ENCODE data around the gene PDZRN3.

The PDZRN3 gene

DNA sequence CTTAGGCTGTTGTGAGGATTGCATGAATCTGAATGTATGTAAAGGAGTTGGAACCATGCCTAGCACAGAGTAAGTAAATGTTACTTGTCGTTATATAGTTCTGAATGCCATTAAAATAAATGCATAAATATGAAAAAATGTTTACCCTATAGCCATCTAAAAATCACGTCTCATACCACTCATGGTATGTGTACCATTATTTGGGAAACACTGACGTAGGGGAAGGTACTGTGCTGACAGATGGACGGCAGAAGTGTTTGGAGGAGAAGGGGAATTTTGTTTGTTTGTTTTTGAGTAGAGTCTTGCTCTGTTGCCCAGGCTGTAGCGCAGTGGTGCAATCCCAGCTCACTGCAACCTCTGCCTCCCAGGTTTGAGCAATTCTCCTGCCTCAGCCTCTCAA, 30.5 kb upstream of the PDZRN3 start:
- no peak overlapping the region for H3K4me3 ChIP-seq (ENCODE audit: low read depth, low read length)
- H3K27ac ChIP-seq (ENCODE audit: low read depth, low read length): no peak overlapping the region
- H2AK5ac ChIP-seq (ENCODE audit: low read length): no peak overlapping the region
- H4K91ac ChIP-seq (ENCODE audit: low read depth, low read length): no peak overlapping the region
- no peaks in the 10 kb centered on the region for H3K79me2 ChIP-seq (ENCODE audit: control insufficient read depth, insufficient read depth, low read length, poor library complexity)
- no peak overlapping the region for H2BK120ac ChIP-seq (ENCODE audit: insufficient read depth, low read length, poor library complexity)
- H3K9me3 ChIP-seq (ENCODE audit: insufficient read depth, low read depth, low read length): no peaks in the 10 kb centered on the region
- no peaks in the 10 kb centered on the region for H3K27me3 ChIP-seq (ENCODE audit: insufficient read depth, low read length)
- WGBS (ENCODE audit: extremely low coverage, insufficient coverage, insufficient read length): no CpG with 5 or more reads among the region's 5 CpGs
- H3K36me3 ChIP-seq (ENCODE audit: control insufficient read depth in 1 of 2, insufficient read depth in 2 of 2, low read length in 2 of 2): no peaks in the 10 kb centered on the region
- H3K4me2 ChIP-seq (ENCODE audit: low read length): no peak overlapping the region
- no peak overlapping the region for H3K18ac ChIP-seq (ENCODE audit: low read length)
- no peaks in the 10 kb centered on the region for H3K79me1 ChIP-seq (ENCODE audit: low read length)
- DNase-seq: peak; percentile 20 to 63
- no peak overlapping the region for H3K23ac ChIP-seq (ENCODE audit: low read length)
- no peak overlapping the region for H2BK5ac ChIP-seq (ENCODE audit: low read depth, low read length, poor library complexity)
- H2AFZ ChIP-seq (ENCODE audit: insufficient read depth, low read length, poor library complexity): no peak overlapping the region
- H4K8ac ChIP-seq (ENCODE audit: low read depth, low read length): no peak overlapping the region
- H2BK12ac ChIP-seq (ENCODE audit: low read length): no peak overlapping the region
- no peak overlapping the region for H3K4ac ChIP-seq (ENCODE audit: low read depth, low read length)
- H4K12ac ChIP-seq (ENCODE audit: low read depth, low read length): no peak overlapping the region
- H3K4me1 ChIP-seq (ENCODE audit: control insufficient read depth in 1 of 2, insufficient read depth in 2 of 2, low read length in 2 of 2): peaks cover 2 to 5% of the 10 kb centered on the region in 2 experiments
- no peak overlapping the region for H3K14ac ChIP-seq (ENCODE audit: low read length)
- no peak overlapping the region for H3K9ac ChIP-seq (ENCODE audit: low read length)

DNA sequence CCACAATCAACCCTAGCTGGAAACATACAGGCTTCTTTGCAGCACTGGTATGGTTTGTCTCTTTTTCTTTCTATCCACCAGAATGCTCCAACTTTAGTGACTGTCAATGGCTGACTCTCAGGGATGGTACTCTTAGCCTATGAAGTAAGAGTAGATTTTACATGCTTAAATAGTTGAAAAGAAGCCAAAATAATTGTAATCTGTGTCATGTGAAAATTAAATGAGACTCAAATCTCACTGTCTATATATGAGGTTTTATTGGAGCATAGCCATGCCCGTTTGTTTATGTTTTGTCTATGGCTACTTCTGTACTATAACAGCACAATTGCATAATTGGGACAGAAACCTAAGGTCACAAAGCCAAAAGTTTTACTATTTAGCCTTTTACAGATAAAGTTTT, 29.1 kb upstream of the PDZRN3 start:
- Histone ChIP-seq H3K36me3 (ENCODE audit: control insufficient read depth in 1 of 2, insufficient read depth in 2 of 2, low read length in 2 of 2) (no peaks in the 10 kb centered on the region), H3K79me1 (ENCODE audit: low read length) (no peaks in the 10 kb centered on the region), H2BK5ac (ENCODE audit: low read depth, low read length, poor library complexity) (no peak overlapping the region), H2BK120ac (ENCODE audit: insufficient read depth, low read length, poor library complexity) (no peak overlapping the region), H2BK12ac (ENCODE audit: low read length) (no peak overlapping the region), H4K91ac (ENCODE audit: low read depth, low read length) (no peak overlapping the region), H4K12ac (ENCODE audit: low read depth, low read length) (no peak overlapping the region), H2AK5ac (ENCODE audit: low read length) (no peak overlapping the region), H2AFZ (ENCODE audit: insufficient read depth, low read length, poor library complexity) (no peak overlapping the region), H3K14ac (ENCODE audit: low read length) (no peak overlapping the region), H3K4ac (ENCODE audit: low read depth, low read length) (no peak overlapping the region), H3K4me2 (ENCODE audit: low read length) (no peak overlapping the region), H3K9me3 (ENCODE audit: insufficient read depth, low read depth, low read length) (no peaks in the 10 kb centered on the region), H4K8ac (ENCODE audit: low read depth, low read length) (no peak overlapping the region), H3K4me1 (ENCODE audit: control insufficient read depth in 1 of 2, insufficient read depth in 2 of 2, low read length in 2 of 2) (peaks cover 2 to 5% of the 10 kb centered on the region in 2 experiments), H3K9ac (ENCODE audit: low read length) (no peak overlapping the region), H3K18ac (ENCODE audit: low read length) (no peak overlapping the region), H3K4me3 (ENCODE audit: low read depth, low read length) (no peak overlapping the region), H3K23ac (ENCODE audit: low read length) (no peak overlapping the region), H3K27me3 (ENCODE audit: insufficient read depth, low read length) (no peaks in the 10 kb centered on the region), H3K27ac (ENCODE audit: low read depth, low read length) (no peak overlapping the region), H3K79me2 (ENCODE audit: control insufficient read depth, insufficient read depth, low read length, poor library complexity) (no peaks in the 10 kb centered on the region)
- no CpG with 5 or more reads among the region's 1 CpG for WGBS (ENCODE audit: extremely low coverage, insufficient coverage, insufficient read length)
- no peak for DNase-seq

DNA sequence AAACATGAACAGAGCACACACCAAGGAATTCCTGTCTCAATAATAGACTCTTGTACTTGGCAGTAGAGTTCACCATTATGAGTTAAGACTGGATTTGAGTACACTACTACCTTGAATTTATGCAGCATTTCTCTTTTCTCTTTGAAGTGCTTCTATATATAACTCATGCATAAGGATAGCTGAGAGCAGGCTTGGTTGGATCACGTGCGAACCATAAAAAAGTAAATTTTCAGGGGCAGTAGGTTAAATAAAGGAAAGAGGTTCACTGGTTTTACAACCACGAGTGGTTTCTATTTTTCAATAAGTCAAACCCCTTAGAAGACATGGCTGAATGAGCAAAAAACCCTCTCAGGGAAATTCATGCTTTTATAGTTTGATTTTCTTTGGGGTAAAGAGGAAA, 28.6 kb upstream of the PDZRN3 start:
- H3K79me2 ChIP-seq (ENCODE audit: control insufficient read depth, insufficient read depth, low read length, poor library complexity): no peaks in the 10 kb centered on the region
- DNase-seq: no peak
- no peaks in the 10 kb centered on the region for H3K27me3 ChIP-seq (ENCODE audit: insufficient read depth, low read length)
- H3K23ac ChIP-seq (ENCODE audit: low read length): no peak overlapping the region
- no peak overlapping the region for H4K8ac ChIP-seq (ENCODE audit: low read depth, low read length)
- no peaks in the 10 kb centered on the region for H3K36me3 ChIP-seq (ENCODE audit: control insufficient read depth in 1 of 2, insufficient read depth in 2 of 2, low read length in 2 of 2)
- no peak overlapping the region for H3K4me3 ChIP-seq (ENCODE audit: low read depth, low read length)
- H4K12ac ChIP-seq (ENCODE audit: low read depth, low read length): no peak overlapping the region
- WGBS (ENCODE audit: extremely low coverage, insufficient coverage, insufficient read length): no CpG with 5 or more reads among the region's 3 CpGs
- no peak overlapping the region for H2BK120ac ChIP-seq (ENCODE audit: insufficient read depth, low read length, poor library complexity)
- no peak overlapping the region for H3K9ac ChIP-seq (ENCODE audit: low read length)
- H3K18ac ChIP-seq (ENCODE audit: low read length): no peak overlapping the region
- H4K91ac ChIP-seq (ENCODE audit: low read depth, low read length): no peak overlapping the region
- no peaks in the 10 kb centered on the region for H3K79me1 ChIP-seq (ENCODE audit: low read length)
- H3K14ac ChIP-seq (ENCODE audit: low read length): no peak overlapping the region
- H2AFZ ChIP-seq (ENCODE audit: insufficient read depth, low read length, poor library complexity): no peak overlapping the region
- peaks cover 2 to 5% of the 10 kb centered on the region in 2 experiments for H3K4me1 ChIP-seq (ENCODE audit: control insufficient read depth in 1 of 2, insufficient read depth in 2 of 2, low read length in 2 of 2)
- H3K4me2 ChIP-seq (ENCODE audit: low read length): no peak overlapping the region
- no peak overlapping the region for H3K27ac ChIP-seq (ENCODE audit: low read depth, low read length)
- no peak overlapping the region for H2AK5ac ChIP-seq (ENCODE audit: low read length)
- H3K9me3 ChIP-seq (ENCODE audit: insufficient read depth, low read depth, low read length): no peaks in the 10 kb centered on the region
- H2BK12ac ChIP-seq (ENCODE audit: low read length): no peak overlapping the region
- no peak overlapping the region for H3K4ac ChIP-seq (ENCODE audit: low read depth, low read length)
- no peak overlapping the region for H2BK5ac ChIP-seq (ENCODE audit: low read depth, low read length, poor library complexity)

DNA sequence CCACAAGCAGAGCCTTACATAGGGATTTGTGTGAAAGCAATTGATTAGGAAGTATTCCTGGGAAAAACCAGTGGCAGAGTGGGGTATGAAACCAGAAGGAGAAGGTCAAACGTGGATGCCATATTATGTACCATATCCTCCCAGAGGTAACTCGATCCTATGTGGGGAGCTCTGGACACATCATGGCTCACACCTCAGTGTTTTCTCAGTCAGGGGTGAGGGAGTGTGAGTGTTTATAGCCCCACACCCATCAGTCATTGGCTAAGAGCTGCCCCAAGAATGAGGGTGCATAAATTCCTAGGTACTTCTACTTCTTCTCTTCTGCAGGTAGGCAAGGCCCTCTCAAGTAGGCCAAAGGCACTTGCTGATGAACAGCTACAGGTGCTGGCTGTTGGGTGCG, 28.2 kb upstream of the PDZRN3 start:
- H3K18ac ChIP-seq (ENCODE audit: low read length): no peak overlapping the region
- WGBS (ENCODE audit: extremely low coverage, insufficient coverage, insufficient read length): no CpG with 5 or more reads among the region's 3 CpGs

More for the DNA sequence above, 28.2 kb upstream of the PDZRN3 start:
- Histone ChIP-seq H3K4me3 (ENCODE audit: low read depth, low read length) (no peak overlapping the region), H3K79me2 (ENCODE audit: control insufficient read depth, insufficient read depth, low read length, poor library complexity) (no peaks in the 10 kb centered on the region), H4K12ac (ENCODE audit: low read depth, low read length) (no peak overlapping the region), H2BK5ac (ENCODE audit: low read depth, low read length, poor library complexity) (no peak overlapping the region), H2BK120ac (ENCODE audit: insufficient read depth, low read length, poor library complexity) (no peak overlapping the region), H3K4me2 (ENCODE audit: low read length) (no peak overlapping the region), H3K4ac (ENCODE audit: low read depth, low read length) (no peak overlapping the region), H3K14ac (ENCODE audit: low read length) (no peak overlapping the region), H3K23ac (ENCODE audit: low read length) (no peak overlapping the region), H2BK12ac (ENCODE audit: low read length) (no peak overlapping the region), H3K27ac (ENCODE audit: low read depth, low read length) (no peak overlapping the region), H3K9me3 (ENCODE audit: insufficient read depth, low read depth, low read length) (no peaks in the 10 kb centered on the region), H2AFZ (ENCODE audit: insufficient read depth, low read length, poor library complexity) (no peak overlapping the region), H3K27me3 (ENCODE audit: insufficient read depth, low read length) (no peaks in the 10 kb centered on the region), H4K8ac (ENCODE audit: low read depth, low read length) (no peak overlapping the region), H4K91ac (ENCODE audit: low read depth, low read length) (no peak overlapping the region), H3K4me1 (ENCODE audit: control insufficient read depth in 1 of 2, insufficient read depth in 2 of 2, low read length in 2 of 2) (peaks cover 2% of the 10 kb centered on the region in 2 experiments), H3K9ac (ENCODE audit: low read length) (no peak overlapping the region), H2AK5ac (ENCODE audit: low read length) (no peak overlapping the region), H3K79me1 (ENCODE audit: low read length) (no peaks in the 10 kb centered on the region), H3K36me3 (ENCODE audit: control insufficient read depth in 1 of 2, insufficient read depth in 2 of 2, low read length in 2 of 2) (no peaks in the 10 kb centered on the region)
- no peak for DNase-seq
